GM18868 (cell line): Measurements from ENCODE around the gene BPIFB4.

Source experiments
- ATAC-seq: cut with Tn5 transposase; IDR thresholded peaks from one replicate; pipeline ENCODE4 v1.9.1; 2021; ENCODE audit warnings: mild to moderate bottlenecking, moderate library complexity; ENCODE audit not compliant: unreplicated experiment

Gene BPIFB4

GRCh38 chr20:33059741-33060390 lies 19.6 kb upstream of the BPIFB4 start:
- ATAC-seq: no peak

- ATAC-seq: no peak
These were observed 17.8 kb upstream of the BPIFB4 start for GRCh38 chr20:33061658-33062028.

GRCh38 chr20:33062105-33062824 lies 17.2 kb upstream of the BPIFB4 start:
- no peak for ATAC-seq

GRCh38 chr20:33062825-33063149 lies 16.7 kb upstream of the BPIFB4 start:
- ATAC-seq: no peak

GRCh38 chr20:33063271-33063670 lies 16.2 kb upstream of the BPIFB4 start:
- ATAC-seq: no peak

GRCh38 chr20:33064572-33065287 lies 14.7 kb upstream of the BPIFB4 start:
- ATAC-seq: no peak

- ATAC-seq: no peak
These were observed 13.7 kb upstream of the BPIFB4 start for GRCh38 chr20:33065785-33066184.

- ATAC-seq: no peak
These were observed 11.6 kb upstream of the BPIFB4 start for GRCh38 chr20:33067806-33068205.

GRCh38 chr20:33068251-33068939 lies 11.0 kb upstream of the BPIFB4 start:
- no peak for ATAC-seq

GRCh38 chr20:33069673-33070072 lies 9.8 kb upstream of the BPIFB4 start:
- no peak for ATAC-seq

GRCh38 chr20:33070111-33071053 lies 9.1 kb upstream of the BPIFB4 start:
- no peak for ATAC-seq

GRCh38 chr20:33071198-33071597 lies 8.2 kb upstream of the BPIFB4 start:
- no peak for ATAC-seq

GRCh38 chr20:33072362-33072761 lies 7.1 kb upstream of the BPIFB4 start:
- ATAC-seq: no peak

- ATAC-seq: no peak
These were observed 6.6 kb upstream of the BPIFB4 start for GRCh38 chr20:33072813-33073212.

GRCh38 chr20:33074675-33075074 lies 4.8 kb upstream of the BPIFB4 start:
- ATAC-seq: no peak

- ATAC-seq: no peak
These were observed 4.2 kb upstream of the BPIFB4 start for GRCh38 chr20:33075281-33075680.

GRCh38 chr20:33076662-33077372 lies 2.6 kb upstream of the BPIFB4 start:
- no peak for ATAC-seq

GRCh38 chr20:33081411-33082154 lies 2.1 kb downstream of the BPIFB4 start:
- no peak for ATAC-seq

- no peak for ATAC-seq
These were observed 3.1 kb downstream of the BPIFB4 start for GRCh38 chr20:33082546-33082945.
